Liver (tissue), 3 donors: ENCODE data around the gene TEX44.

ENCODE experiments used
- CTCF ChIP-seq: fragments of 150-350 bp; IDR thresholded peaks from 2 replicates; pipeline ENCODE4 v1.5.1; 2017; ENCODE audit warnings: improper control_type of control experiment, low read depth, low read length; ENCODE audit not compliant: missing input control
- EGR1 ChIP-seq, 2 donors: IDR thresholded peaks; 2 replicates each; pipeline ENCODE4 v1.6.1; 2016 to 2018; ENCODE audit warnings: antibody characterized with exemption in 2 of 2, low read depth in 2 of 2
- FOXA1 ChIP-seq: IDR thresholded peaks from 2 replicates; pipeline ENCODE4 v1.6.1; 2016; ENCODE audit warnings: antibody characterized with exemption
- GABPA ChIP-seq, 2 donors: IDR thresholded peaks in 1 of 2; conservative IDR thresholded peaks in 1 of 2; 2 replicates each; pipeline ENCODE4 v1.6.1; 2016; ENCODE audit warnings: antibody characterized with exemption in 2 of 2, mild to moderate bottlenecking in 1 of 2, moderate library complexity in 1 of 2
- HNF4A ChIP-seq, 2 donors: conservative IDR thresholded peaks; 2 replicates each; pipeline ENCODE4 v1.6.1; 2016; ENCODE audit warnings: antibody characterized with exemption in 2 of 2, mild to moderate bottlenecking in 2 of 2
- JUND ChIP-seq, 2 donors: IDR thresholded peaks; 2 replicates each; pipeline ENCODE4 v1.6.1; 2016; ENCODE audit warnings: antibody characterized with exemption in 2 of 2
- MAX ChIP-seq: IDR thresholded peaks from 2 replicates; pipeline ENCODE4 v1.6.1; 2016; ENCODE audit warnings: antibody characterized with exemption
- RAD21 ChIP-seq, 2 donors: IDR thresholded peaks; 2 replicates each; pipeline ENCODE4 v1.6.1; 2016; ENCODE audit warnings: antibody characterized with exemption in 2 of 2, mild to moderate bottlenecking in 2 of 2
- REST ChIP-seq: IDR thresholded peaks from 2 replicates; pipeline ENCODE4 v1.6.1; 2016; ENCODE audit warnings: antibody characterized with exemption, mild to moderate bottlenecking
- TAF1 ChIP-seq: conservative IDR thresholded peaks from 2 replicates; pipeline ENCODE4 v1.6.1; 2016; ENCODE audit warnings: antibody characterized with exemption, mild to moderate bottlenecking
- YY1 ChIP-seq: IDR thresholded peaks from 2 replicates; pipeline ENCODE4 v1.6.1; 2016; ENCODE audit warnings: antibody characterized with exemption, mild to moderate bottlenecking
- donor health status: healthy.
- donor health status: healthy.

GRCh38 chr2:231545105-231545902 lies 47.4 kb upstream of the TEX44 start:
- TF ChIP-seq CTCF, result no peak
- no peak for TF ChIP-seq TAF1
- TF ChIP-seq REST, result no peak
- TF ChIP-seq MAX, result no peak
- no peak for TF ChIP-seq GABPA (IDR thresholded peaks at IDR 0.05 in 1 of 2, conservative IDR thresholded peaks at IDR 0.05 in 1 of 2)
- no peak for TF ChIP-seq JUND (IDR thresholded peaks at IDR 0.05)
- TF ChIP-seq FOXA1, result peak; percentile 15
- TF ChIP-seq YY1, result no peak
- TF ChIP-seq RAD21 (IDR thresholded peaks at IDR 0.05), result no peak
- no peak for TF ChIP-seq EGR1 (IDR thresholded peaks at IDR 0.05; ENCODE audit: low read depth in 2 of 2)
- no peak for TF ChIP-seq HNF4A (conservative IDR thresholded peaks at IDR 0.05)
